Gastroesophageal sphincter (tissue), 3 donors: ENCODE data around the gene ZNF136.

Source experiments
- CTCF ChIP-seq, 4 experiments: fragments of 200-600 bp in 2 of 4; fragments of 450-650 bp in 2 of 4; sonication (generic) in 1 of 4; IDR thresholded peaks; one replicate each; pipeline ENCODE4 v1.5.1; 2017 to 2019; ENCODE audit warnings: antibody characterized with exemption in 4 of 4, mild to moderate bottlenecking in 2 of 4, moderate library complexity in 2 of 4
- EP300 ChIP-seq: sonication (generic); formaldehyde crosslinking; IDR thresholded peaks from one replicate; pipeline ENCODE4 v1.6.1; 2017; ENCODE audit warnings: antibody characterized with exemption, mild to moderate bottlenecking
- POLR2A ChIP-seq, 2 donors: fragments of 450-650 bp; IDR thresholded peaks; one replicate each; pipeline ENCODE4 v1.6.1; 2017; ENCODE audit warnings: antibody characterized with exemption in 2 of 2, mild to moderate bottlenecking in 2 of 2, moderate library complexity in 1 of 2
- POLR2AphosphoS5 ChIP-seq: sonication (generic); formaldehyde crosslinking; IDR thresholded peaks from one replicate; pipeline ENCODE4 v1.6.1; 2017; ENCODE audit warnings: antibody characterized with exemption

- TF ChIP-seq CTCF (IDR thresholded peaks at IDR 0.05): no peak
- no peak for TF ChIP-seq POLR2AphosphoS5
- no peak for TF ChIP-seq POLR2A (IDR thresholded peaks at IDR 0.05)
- TF ChIP-seq EP300: no peak
Observed at GRCh38 chr19:12159773-12160414, 3.0 kb upstream of the ZNF136 start.
